HepG2 (cell line): Measurements from ENCODE around the gene MARCHF9. TPM values are rescaled to one million over a fixed set of nuclear protein-coding genes. Genes with fewer than 3 reads are reported as not detected.

Experiments used
- ATAC-seq: fragments of 200-7000 bp; cut with Tn5 transposase; 3 replicates; pipeline ENCODE4 v1.9.1; 2020; ENCODE audit warnings: mild to moderate bottlenecking, moderate library complexity
- BruUV-seq: library from RNA; stranded (reverse); fragments of 400-500 nt; replicated peaks from 2 replicates; lab custom pipeline; 2021; lab: Mats Ljungman, UMichigan
- CTCF ChIA-PET: fragments of 300-600 bp; formaldehyde crosslinking; extraction: SDS; loops from one replicate; lab custom pipeline; 2021; ENCODE audit warnings: low total read pairs, inconsistent platforms, low intra/inter-chr PET ratio; lab: Yijun Ruan, JAX
- POLR2A ChIA-PET: fragments of 350-600 bp; sonication (Branson Sonifier 250); formaldehyde crosslinking; loops from one replicate; lab custom pipeline; 2020; ENCODE audit warnings: antibody characterized with exemption, inconsistent platforms; lab: Yijun Ruan, JAX
- DNase-seq: peaks from one replicate; pipeline ENCODE4 v3.0.0-alpha.2; 2015; ENCODE audit warnings: low spot score
- FAIRE-seq: peaks from 3 replicates; lab custom pipeline; 2011; peaks lifted over from hg19 to GRCh38; lab: Jason Lieb, UNC
- H2AFZ ChIP-seq: one replicate; pipeline ENCODE4 v1.6.1; 2011; ENCODE audit warnings: low read length, inconsistent platforms
- H3K27ac ChIP-seq: fragments of 300-600 bp; 3 replicates; pipeline ENCODE4 v1.8.0; 2011; ENCODE audit warnings: mixed run types, mild to moderate bottlenecking, mixed read lengths, low read length, inconsistent platforms; ENCODE audit not compliant: insufficient read depth; ENCODE audit errors: extremely low read length
- H3K27me3 ChIP-seq, 2 experiments: fragments of 200-600 bp in 1 of 2; 2 replicates in 1 of 2; 3 replicates in 1 of 2; pipeline versions ENCODE4 v1.6.0 to v1.8.0; 2011; ENCODE audit warnings: low read length in 2 of 2, mild to moderate bottlenecking in 2 of 2, moderate library complexity in 2 of 2, inconsistent platforms in 1 of 2; ENCODE audit not compliant: insufficient read depth in 2 of 2, control insufficient read depth in 1 of 2
- H3K36me3 ChIP-seq, 2 experiments: fragments of 200-600 bp in 1 of 2; replicated peaks in 1 of 2; 2 replicates in 1 of 2; 3 replicates in 1 of 2; pipeline versions ENCODE4 v1.5.1 to v1.8.0; 2011; ENCODE audit warnings: low read length in 2 of 2, inconsistent platforms in 1 of 2; ENCODE audit not compliant: insufficient read depth in 2 of 2, control insufficient read depth in 1 of 2
- H3K4me1 ChIP-seq: 2 replicates; pipeline ENCODE4 v1.5.1; 2012; ENCODE audit warnings: low read length, inconsistent platforms; ENCODE audit not compliant: insufficient read depth
- H3K4me2 ChIP-seq: 2 replicates; pipeline ENCODE4 v1.6.0; 2011; ENCODE audit warnings: low read depth, low read length, inconsistent platforms
- H3K4me3 ChIP-seq, 3 experiments: fragments of 200-600 bp in 1 of 3; sonication (generic), shearing (Covaris generic) in 1 of 3; replicated peaks in 1 of 3; 2 replicates each; pipeline ENCODE4 v1.5.1; 2011 to 2016; ENCODE audit warnings: low read length in 3 of 3, inconsistent platforms in 2 of 3, low read depth in 2 of 3, mild to moderate bottlenecking in 2 of 3, control low read depth in 1 of 3, mixed read lengths in 1 of 3; ENCODE audit not compliant: insufficient read depth in 1 of 3
- H3K79me2 ChIP-seq: one replicate; pipeline ENCODE4 v1.6.1; 2011; ENCODE audit warnings: low read length, inconsistent platforms; ENCODE audit not compliant: insufficient read depth
- H3K9ac ChIP-seq: 2 replicates; pipeline ENCODE4 v1.6.0; 2011; ENCODE audit warnings: mild to moderate bottlenecking, low read depth, low read length, inconsistent platforms; ENCODE audit not compliant: insufficient read depth
- H3K9me3 ChIP-seq: 2 replicates; pipeline ENCODE4 v1.5.1; 2012; ENCODE audit warnings: mild to moderate bottlenecking, low read length
- H4K20me1 ChIP-seq: 2 replicates; pipeline ENCODE4 v1.6.0; 2011; ENCODE audit warnings: inconsistent platforms, mild to moderate bottlenecking, low read length, moderate library complexity; ENCODE audit not compliant: insufficient read depth
- ARHGAP35 ChIP-seq: sonication (generic); formaldehyde crosslinking; IDR thresholded peaks from 2 replicates; pipeline ENCODE4 v1.9.0; 2022; ENCODE audit warnings: mild to moderate bottlenecking, inconsistent platforms, moderate library complexity, missing genetic modification reagents, borderline replicate concordance
- DMAP1 ChIP-seq: IDR thresholded peaks from 2 replicates; pipeline ENCODE4 v1.6.1; 2016
- GABPB1 ChIP-seq: IDR thresholded peaks from 2 replicates; pipeline ENCODE4 v1.6.1; 2016; ENCODE audit warnings: mild to moderate bottlenecking, missing genetic modification reagents, moderate library complexity, missing compliant biosample characterization
- GFI1 ChIP-seq: sonication (generic); formaldehyde crosslinking; IDR thresholded peaks from 2 replicates; pipeline ENCODE4 v1.5.0; 2020; ENCODE audit warnings: missing genetic modification reagents, mild to moderate bottlenecking, borderline replicate concordance
- HNRNPLL ChIP-seq: fragments of 200-400 bp; formaldehyde crosslinking; IDR thresholded peaks from 2 replicates; pipeline ENCODE4 v1.6.1; 2017; ENCODE audit warnings: mild to moderate bottlenecking, low read depth, low read length; ENCODE audit not compliant: poor library complexity, severe bottlenecking
- HOXA3 ChIP-seq: sonication (generic); formaldehyde crosslinking; IDR thresholded peaks from 2 replicates; pipeline ENCODE4 v1.5.0; 2020; ENCODE audit warnings: missing genetic modification reagents
- HOXA5 ChIP-seq: sonication (generic); formaldehyde crosslinking; IDR thresholded peaks from 2 replicates; pipeline ENCODE4 v1.4.0; 2020; ENCODE audit warnings: missing genetic modification reagents
- LBX2 ChIP-seq: sonication (generic); formaldehyde crosslinking; IDR thresholded peaks from 2 replicates; pipeline ENCODE4 v1.5.0; 2020; ENCODE audit warnings: missing genetic modification reagents, mild to moderate bottlenecking, borderline replicate concordance
- MAZ ChIP-seq, 2 experiments: sonication (generic) in 1 of 2; formaldehyde crosslinking in 1 of 2; IDR thresholded peaks; 2 replicates each; pipeline versions ENCODE4 v1.5.0 to v1.6.1; 2012 to 2020; ENCODE audit warnings: low read depth in 2 of 2, mild to moderate bottlenecking in 2 of 2, borderline replicate concordance in 1 of 2, improper control_type of control experiment in 1 of 2, low read length in 1 of 2, missing genetic modification reagents in 1 of 2, moderate library complexity in 1 of 2
- NCOA1 ChIP-seq: sonication (generic); formaldehyde crosslinking; IDR thresholded peaks from 2 replicates; pipeline ENCODE4 v1.9.0; 2021; ENCODE audit warnings: missing genetic modification reagents
- NCOR1 ChIP-seq: fragments of 200-600 bp; sonication (generic); IDR thresholded peaks from 2 replicates; pipeline ENCODE4 v1.7.0; 2017; ENCODE audit warnings: antibody characterized with exemption, low read length, borderline replicate concordance
- NR2C2 ChIP-seq: sonication (generic); formaldehyde crosslinking; IDR thresholded peaks from 2 replicates; pipeline ENCODE4 v1.4.0; 2020; ENCODE audit warnings: missing genetic modification reagents, mild to moderate bottlenecking, moderate library complexity, borderline replicate concordance
- PITX1 ChIP-seq: sonication (generic); formaldehyde crosslinking; IDR thresholded peaks from 2 replicates; pipeline ENCODE4 v1.5.1; 2020; ENCODE audit warnings: mild to moderate bottlenecking, missing genetic modification reagents
- RARG ChIP-seq: sonication (generic); formaldehyde crosslinking; IDR thresholded peaks from 2 replicates; pipeline ENCODE4 v1.4.0; 2020; ENCODE audit warnings: low read depth, mild to moderate bottlenecking, missing genetic modification reagents
- RELA ChIP-seq: sonication (generic); formaldehyde crosslinking; IDR thresholded peaks from 2 replicates; pipeline ENCODE4 v1.4.0; 2020; ENCODE audit warnings: missing genetic modification reagents
- RNF219 ChIP-seq: sonication (generic); formaldehyde crosslinking; IDR thresholded peaks from 2 replicates; pipeline ENCODE4 v1.5.0; 2020; ENCODE audit warnings: mild to moderate bottlenecking, missing genetic modification reagents
- TBX2 ChIP-seq: sonication (generic); formaldehyde crosslinking; IDR thresholded peaks from 2 replicates; pipeline ENCODE4 v1.5.0; 2020; ENCODE audit warnings: missing genetic modification reagents, mild to moderate bottlenecking, borderline replicate concordance
- ZNF180 ChIP-seq: sonication (generic); formaldehyde crosslinking; IDR thresholded peaks from 2 replicates; pipeline ENCODE4 v1.4.0; 2020; ENCODE audit warnings: low read depth, missing genetic modification reagents, borderline replicate concordance
- ZNF24 ChIP-seq: fragments of 450-650 bp; IDR thresholded peaks from 2 replicates; pipeline ENCODE4 v1.6.1; 2017; ENCODE audit warnings: antibody characterized with exemption, mild to moderate bottlenecking
- ZNF260 ChIP-seq: sonication (generic); formaldehyde crosslinking; IDR thresholded peaks from 2 replicates; pipeline ENCODE4 v1.4.0; 2020; ENCODE audit warnings: missing genetic modification reagents, low read depth, mild to moderate bottlenecking, borderline replicate concordance
- ZNF773 ChIP-seq: sonication (generic); formaldehyde crosslinking; IDR thresholded peaks from 2 replicates; pipeline ENCODE4 v1.4.0; 2020; ENCODE audit warnings: missing genetic modification reagents, borderline replicate concordance
- WGBS: methylation state at CpG from one replicate; pipeline ENCODE4 v1.1.6; 2017; ENCODE audit warnings: low lambda C conversion rate; 5-methylcytosine and 5-hydroxymethylcytosine counted together
- in situ Hi-C: cut with HindIII; loops from 2 replicates; pipeline ENCODE4 v1.10.0; 2017; ENCODE audit warnings: low pct_unique_long_range_greater_than_20kb; ENCODE audit not compliant: extremely low pct_ligation_motif_present
- intact Hi-C: fragments of 100-400 bp; cut with micrococcal nuclease; formaldehyde crosslinking; loops from one replicate; pipeline ENCODE4 v1.10.0; 2022; ENCODE audit not compliant: unreplicated experiment
- polyA plus RNA-seq, 8 experiments: library from polyadenylated mRNA; depleted of rRNA in 3 of 8; stranded (reverse) in 7 of 8; unstranded in 1 of 8; fragments of >200 nt; fragmentation: Illumina TruSeq in 4 of 8; extraction: Trizol in 4 of 8; gene quantifications; 2 replicates each; pipeline versions ENCODE4 v1.2.1 to v1.2.3, GENCODE V29; 2011 to 2016; ENCODE audit warnings: low read depth in 4 of 8, missing spikeins in 1 of 8, mixed read lengths in 1 of 8; ENCODE audit not compliant: insufficient read depth in 1 of 8
- total RNA-seq, 5 experiments: library from RNA; depleted of rRNA; stranded (reverse); fragments of >200 nt; fragmentation: Illumina TruSeq; extraction: Trizol; gene quantifications; 2 replicates each; pipeline ENCODE4 v1.2.3, GENCODE V29; 2016; ENCODE audit warnings: low read depth in 1 of 5

Gene MARCHF9
- total and polyA plus RNA-seq, 2 of the 13 experiments (the other 11 are each of a cell fraction or from before 2014, with no cell fraction given), result 5.7 to 9.6 TPM

GRCh38 chr12:57735952-57736740 lies 18.8 kb upstream of the MARCHF9 start:
- in situ Hi-C loops, result no loop called here
- ChIA-PET POLR2A (interaction anchor here (1.2 to 3.3 kb wide), 6 partner anchors 8 to 189 kb away, joined by 3 to 29 read pairs (median 4); partner anchors contain the start of genes CDK4, DCTN2 and TSPAN31), CTCF (interaction anchor here (1.8 kb wide), 1 partner anchor 10 kb away, joined by 6 read pairs; no protein-coding TSS in a partner anchor)
- Histone ChIP-seq H3K4me3 (peak overlapping the region; percentile 48 to 73 (median 49)), H3K9ac (no peak overlapping the region), H3K9me3 (no peaks in the 10 kb centered on the region), H3K27ac (no peak overlapping the region), H3K4me2 (peak overlapping the region; percentile 94), H2AFZ (no peak overlapping the region), H4K20me1 (no peaks in the 10 kb centered on the region), H3K36me3 (no peaks in the 10 kb centered on the region), H3K27me3 (peaks cover 12 to 64% of the 10 kb centered on the region in 2 experiments; a peak in 4 of 5 replicates), H3K4me1 (peaks cover 42% of the 10 kb centered on the region), H3K79me2 (no peaks in the 10 kb centered on the region)
- peak; percentile 78 for ATAC-seq
- intact Hi-C loops, result loop anchor here (5.0 kb wide), 2 partner anchors 44 to 154 kb away; partner anchors contain the start of gene OS9
- WGBS, result under 1% methylated on average over 22 of the region's 49 CpGs
- peak; percentile 37 for DNase-seq
- no TSS peak for BruUV-seq
- no peak for FAIRE-seq
- TF ChIP-seq HNRNPLL (peak; percentile 68), RNF219 (CRISPR knock-in tag) (no peak), ZNF180 (no peak), GABPB1 (CRISPR knock-in tag) (peak; percentile 52; the same call in 1 of the 2 replicates), LBX2 (CRISPR knock-in tag) (no peak), TBX2 (CRISPR knock-in tag) (0 out of 2 replicates have a peak, but pooled peaks have one; percentile 15), PITX1 (CRISPR knock-in tag) (no peak), DMAP1 (no peak), NR2C2 (CRISPR knock-in tag) (no peak), ZNF260 (CRISPR knock-in tag) (no peak), RARG (no peak), RELA (CRISPR knock-in tag) (no peak), HOXA5 (CRISPR knock-in tag) (0 out of 2 replicates have a peak, but pooled peaks have one; percentile 52), HOXA3 (CRISPR knock-in tag) (peak; percentile 31; the same call in 1 of the 2 replicates), ZNF773 (no peak), ARHGAP35 (CRISPR knock-in tag) (no peak), NCOA1 (CRISPR knock-in tag) (no peak), NCOR1 (no peak), ZNF24 (no peak), MAZ (IDR thresholded peaks at IDR 0.05; ENCODE audit: borderline replicate concordance, low read depth, low read length) (no peak), MAZ (CRISPR knock-in tag; IDR thresholded peaks at IDR 0.05; ENCODE audit: low read depth) (peak; percentile 31; the same call in 1 of the 2 replicates), GFI1 (CRISPR knock-in tag) (no peak)
